Measurements from ENCODE around the gene MAP3K7CL.

MAP3K7CL gene

GRCh38 chr21:29201186-29201585 lies 70.7 kb downstream of the MAP3K7CL start:
- no peak for DNase-seq

GRCh38 chr21:29205009-29205408 lies 74.6 kb downstream of the MAP3K7CL start:
- no peak for DNase-seq

- no peak for DNase-seq
Measured at GRCh38 chr21:29205988-29206387, 75.5 kb downstream of the MAP3K7CL start.

- no peak for DNase-seq
Measured at GRCh38 chr21:29206445-29206844, 76.0 kb downstream of the MAP3K7CL start.

GRCh38 chr21:29207201-29207600 lies 76.8 kb downstream of the MAP3K7CL start:
- DNase-seq, result no peak

- DNase-seq, result no peak
Measured at GRCh38 chr21:29208044-29208681, 77.7 kb downstream of the MAP3K7CL start.

GRCh38 chr21:29208682-29209059 lies 78.2 kb downstream of the MAP3K7CL start:
- DNase-seq, result peak; percentile 43 to 60

- DNase-seq, result no peak
Measured at GRCh38 chr21:29209696-29210095, 79.3 kb downstream of the MAP3K7CL start.

GRCh38 chr21:29211205-29211604 lies 80.8 kb downstream of the MAP3K7CL start:
- no peak for DNase-seq

- no peak for DNase-seq
Measured at GRCh38 chr21:29212446-29212845, 82.0 kb downstream of the MAP3K7CL start.

GRCh38 chr21:29213513-29214385 lies 83.3 kb downstream of the MAP3K7CL start:
- DNase-seq, result no peak

GRCh38 chr21:29215709-29216108 lies 85.3 kb downstream of the MAP3K7CL start:
- no peak for DNase-seq

GRCh38 chr21:29217818-29218291 lies 87.4 kb downstream of the MAP3K7CL start:
- peak; percentile 57 to 86 for DNase-seq

- DNase-seq, result no peak
Measured at GRCh38 chr21:29218749-29219148, 88.3 kb downstream of the MAP3K7CL start.

- no peak for DNase-seq
Measured at GRCh38 chr21:29219165-29219770, 88.8 kb downstream of the MAP3K7CL start.

- no peak for DNase-seq
Measured at GRCh38 chr21:29221253-29221744, 90.9 kb downstream of the MAP3K7CL start.

- DNase-seq, result no peak
Measured at GRCh38 chr21:29224006-29224405, 93.6 kb downstream of the MAP3K7CL start.
